Tibial artery (tissue), 4 donors: ENCODE results near the gene SDK2.

Experiments used
- DNase-seq, 2 donors: peaks; one replicate each; pipeline ENCODE4 v3.0.0-alpha.2; 2019
- H3K27ac ChIP-seq, 2 donors: fragments of 200-600 bp; sonication (generic) in 1 of 2; 1 replicate in 1 of 2; 2 replicates in 1 of 2; pipeline ENCODE4 v1.5.1; 2018 to 2019; ENCODE audit warnings: mild to moderate bottlenecking in 1 of 2
- H3K27me3 ChIP-seq, 2 donors: fragments of 200-600 bp; sonication (generic) in 1 of 2; one replicate each; pipeline versions ENCODE4 v1.5.1 to v1.6.0; 2016 to 2019
- H3K36me3 ChIP-seq, 3 donors: fragments of 200-600 bp; sonication (generic) in 2 of 3; one replicate each; pipeline ENCODE4 v1.5.1; 2016 to 2019; ENCODE audit warnings: mild to moderate bottlenecking in 2 of 3
- H3K4me1 ChIP-seq, 4 donors: fragments of 200-600 bp; sonication (generic) in 2 of 4; 1 replicate in 3 of 4; 2 replicates in 1 of 4; pipeline ENCODE4 v1.5.1; 2016 to 2019
- H3K4me3 ChIP-seq, 2 donors: fragments of 200-600 bp; sonication (generic) in 1 of 2; 1 replicate in 1 of 2; 2 replicates in 1 of 2; pipeline ENCODE4 v1.5.1; 2018 to 2019; ENCODE audit warnings: mild to moderate bottlenecking in 2 of 2
- H3K9me3 ChIP-seq, 3 donors: fragments of 200-600 bp; sonication (generic) in 1 of 3; one replicate each; pipeline ENCODE4 v1.5.1; 2016 to 2019
- intact Hi-C: fragments of 100-400 bp; cut with DNase I; formaldehyde crosslinking; loops from one replicate; pipeline ENCODE4 v1.15.0; 2023; ENCODE audit warnings: low total_unique reads
- TF ChIP-seq, protein P1 (sequence below), 2 experiments: fragments of 200-600 bp in 1 of 2; fragments of 450-650 bp in 1 of 2; IDR thresholded peaks; one replicate each; pipeline ENCODE4 v1.5.1; 2017 to 2019; ENCODE audit warnings: antibody characterized with exemption in 2 of 2, mild to moderate bottlenecking in 1 of 2, moderate library complexity in 1 of 2

The SDK2 gene

DNA sequence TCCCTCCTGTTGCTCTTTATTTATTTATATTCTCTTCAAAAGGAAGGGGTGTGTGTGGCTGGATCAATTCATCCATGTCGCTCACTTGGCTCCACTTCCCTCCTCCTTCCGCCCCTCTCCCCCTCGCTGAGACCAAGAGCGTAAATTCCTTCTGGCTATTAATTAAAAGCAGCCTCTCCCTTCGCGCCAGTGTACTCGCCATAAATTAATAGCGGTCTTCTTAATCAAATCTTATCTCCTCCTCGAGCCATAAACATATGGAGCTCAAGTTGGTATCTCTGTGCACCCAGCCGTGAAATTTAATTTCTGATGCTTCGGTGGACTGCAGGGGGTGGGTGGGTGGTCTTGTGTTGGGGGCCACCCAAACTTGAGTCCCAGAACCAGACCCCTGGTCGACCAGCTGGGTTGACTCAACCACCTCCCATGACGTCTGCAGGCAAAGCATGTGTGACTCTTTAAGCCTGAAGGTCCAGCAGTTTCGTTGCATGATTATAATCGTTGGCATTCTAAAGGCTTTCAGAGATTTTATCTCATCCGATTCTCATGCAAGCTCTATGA is 57.9 kb downstream of the SDK2 start:
- Histone ChIP-seq H3K4me1 (no peaks in the 10 kb centered on the region), H3K27ac (no peak overlapping the region), H3K27me3 (peaks cover 0 to 15% of the 10 kb centered on the region in 2 donors), H3K4me3 (no peak overlapping the region), H3K9me3 (no peaks in the 10 kb centered on the region), H3K36me3 (no peaks in the 10 kb centered on the region)
- intact Hi-C loops: no loop called here
- TF ChIP-seq, protein P1, sequence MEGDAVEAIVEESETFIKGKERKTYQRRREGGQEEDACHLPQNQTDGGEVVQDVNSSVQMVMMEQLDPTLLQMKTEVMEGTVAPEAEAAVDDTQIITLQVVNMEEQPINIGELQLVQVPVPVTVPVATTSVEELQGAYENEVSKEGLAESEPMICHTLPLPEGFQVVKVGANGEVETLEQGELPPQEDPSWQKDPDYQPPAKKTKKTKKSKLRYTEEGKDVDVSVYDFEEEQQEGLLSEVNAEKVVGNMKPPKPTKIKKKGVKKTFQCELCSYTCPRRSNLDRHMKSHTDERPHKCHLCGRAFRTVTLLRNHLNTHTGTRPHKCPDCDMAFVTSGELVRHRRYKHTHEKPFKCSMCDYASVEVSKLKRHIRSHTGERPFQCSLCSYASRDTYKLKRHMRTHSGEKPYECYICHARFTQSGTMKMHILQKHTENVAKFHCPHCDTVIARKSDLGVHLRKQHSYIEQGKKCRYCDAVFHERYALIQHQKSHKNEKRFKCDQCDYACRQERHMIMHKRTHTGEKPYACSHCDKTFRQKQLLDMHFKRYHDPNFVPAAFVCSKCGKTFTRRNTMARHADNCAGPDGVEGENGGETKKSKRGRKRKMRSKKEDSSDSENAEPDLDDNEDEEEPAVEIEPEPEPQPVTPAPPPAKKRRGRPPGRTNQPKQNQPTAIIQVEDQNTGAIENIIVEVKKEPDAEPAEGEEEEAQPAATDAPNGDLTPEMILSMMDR (IDR thresholded peaks at IDR 0.05): no peak
- DNase-seq: no peak

GRCh38 chr17:73585583-73585982 is 58.7 kb downstream of the SDK2 start:
- no peak for DNase-seq
- Histone ChIP-seq H3K4me3 (no peak overlapping the region), H3K27ac (no peak overlapping the region), H3K9me3 (no peaks in the 10 kb centered on the region), H3K4me1 (no peaks in the 10 kb centered on the region), H3K27me3 (peaks cover 0 to 11% of the 10 kb centered on the region in 2 donors), H3K36me3 (no peaks in the 10 kb centered on the region)
- intact Hi-C loops: no loop called here
- TF ChIP-seq, protein P1 (IDR thresholded peaks at IDR 0.05): no peak

GRCh38 chr17:73584987-73585386 is 59.3 kb downstream of the SDK2 start:
- Histone ChIP-seq H3K27ac (no peak overlapping the region), H3K4me3 (no peak overlapping the region), H3K4me1 (no peaks in the 10 kb centered on the region), H3K36me3 (no peaks in the 10 kb centered on the region), H3K9me3 (no peaks in the 10 kb centered on the region), H3K27me3 (peaks cover 0 to 11% of the 10 kb centered on the region in 2 donors)
- TF ChIP-seq, protein P1 (IDR thresholded peaks at IDR 0.05): no peak
- intact Hi-C loops: no loop called here
- no peak for DNase-seq

- peaks cover 0 to 11% of the 10 kb centered on the region in 2 donors for H3K27me3 ChIP-seq
- no peaks in the 10 kb centered on the region for H3K9me3 ChIP-seq
- H3K36me3 ChIP-seq: no peaks in the 10 kb centered on the region
- no peaks in the 10 kb centered on the region for H3K4me1 ChIP-seq
- TF ChIP-seq, protein P1 (IDR thresholded peaks at IDR 0.05): no peak
- H3K27ac ChIP-seq: no peak overlapping the region
- H3K4me3 ChIP-seq: no peak overlapping the region
- intact Hi-C loops: no loop called here
- DNase-seq: no peak
Measured at GRCh38 chr17:73584049-73584448, 60.2 kb downstream of the SDK2 start.

- DNase-seq: no peak
- H3K36me3 ChIP-seq: no peaks in the 10 kb centered on the region
- TF ChIP-seq, protein P1 (IDR thresholded peaks at IDR 0.05): no peak
- no peaks in the 10 kb centered on the region for H3K4me1 ChIP-seq
- H3K27me3 ChIP-seq: peaks cover 0 to 11% of the 10 kb centered on the region in 2 donors
- intact Hi-C loops: no loop called here
- H3K27ac ChIP-seq: no peak overlapping the region
- no peak overlapping the region for H3K4me3 ChIP-seq
- no peaks in the 10 kb centered on the region for H3K9me3 ChIP-seq
Measured at GRCh38 chr17:73582821-73583220, 61.4 kb downstream of the SDK2 start.

DNA sequence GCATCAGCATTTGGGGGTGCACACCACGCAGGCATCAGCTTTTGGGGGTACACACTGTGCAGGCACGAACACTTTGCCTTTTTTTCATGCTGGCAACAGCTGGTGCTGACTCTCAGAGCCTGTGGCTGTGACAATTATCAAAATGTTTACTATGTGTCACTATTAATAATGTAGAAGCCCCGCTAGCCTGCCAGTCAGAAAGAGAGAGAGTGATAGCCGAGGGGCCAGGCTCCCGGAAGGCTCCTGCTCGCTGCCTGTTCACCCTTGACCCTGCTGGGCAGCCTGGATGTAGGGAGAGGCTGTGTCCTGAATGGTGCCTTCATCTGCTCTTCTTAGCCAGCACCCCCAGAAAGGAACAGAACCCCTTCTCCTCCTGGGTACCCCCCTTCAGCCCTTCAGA is 61.9 kb downstream of the SDK2 start:
- no peaks in the 10 kb centered on the region for H3K4me1 ChIP-seq
- TF ChIP-seq, protein P1 (IDR thresholded peaks at IDR 0.05): no peak
- intact Hi-C loops: no loop called here
- no peaks in the 10 kb centered on the region for H3K36me3 ChIP-seq
- H3K4me3 ChIP-seq: no peak overlapping the region
- no peaks in the 10 kb centered on the region for H3K9me3 ChIP-seq
- DNase-seq: no peak
- no peak overlapping the region for H3K27ac ChIP-seq
- H3K27me3 ChIP-seq: peaks cover 0 to 11% of the 10 kb centered on the region in 2 donors
